ENCODE data around the gene KRT32.
"Not testable (repeated sequence)": the region's sequence is repeated elsewhere in the genome, so short reads cannot be mapped to it uniquely, and the experiment has no call there.

KRT32 gene

GRCh38 chr17:41428591-41429291, 38.4 kb downstream of the KRT32 start:
- no peak for DNase-seq (ENCODE audit: low spot score)

GRCh38 chr17:41424111-41424635, 43.0 kb downstream of the KRT32 start, which contains the start of gene KRT37:
KRT37 (minus strand) TSS chr17:41424585; CDS start chr17:41424523, 62 bp downstream.
- no peak for DNase-seq (ENCODE audit: low spot score)

GRCh38 chr17:41422586-41422985, 44.6 kb downstream of the KRT32 start:
- not testable (repeated sequence) for DNase-seq (ENCODE audit: low spot score)

- no peak for DNase-seq (ENCODE audit: low spot score)
Measured at GRCh38 chr17:41421617-41422016, 45.6 kb downstream of the KRT32 start.

- DNase-seq (ENCODE audit: low spot score) = no peak
Measured at GRCh38 chr17:41421116-41421515, 46.1 kb downstream of the KRT32 start.

GRCh38 chr17:41420134-41420533, 47.1 kb downstream of the KRT32 start:
- no peak for DNase-seq (ENCODE audit: low spot score)

- no peak for DNase-seq (ENCODE audit: low spot score)
Measured at GRCh38 chr17:41419716-41420115, 47.5 kb downstream of the KRT32 start.

GRCh38 chr17:41418116-41418860, 48.9 kb downstream of the KRT32 start:
- DNase-seq (ENCODE audit: low spot score) = no peak

GRCh38 chr17:41417576-41418015, 49.6 kb downstream of the KRT32 start:
- no peak for DNase-seq (ENCODE audit: low spot score)

GRCh38 chr17:41417127-41417526, 50.1 kb downstream of the KRT32 start:
- no peak for DNase-seq (ENCODE audit: low spot score)

GRCh38 chr17:41416479-41416878, 50.7 kb downstream of the KRT32 start:
- no peak for DNase-seq (ENCODE audit: low spot score)

- DNase-seq (ENCODE audit: low spot score) = no peak
Measured at GRCh38 chr17:41415833-41416335, 51.3 kb downstream of the KRT32 start.

GRCh38 chr17:41415411-41415810, 51.8 kb downstream of the KRT32 start:
- no peak for DNase-seq (ENCODE audit: low spot score)

GRCh38 chr17:41413982-41414381, 53.2 kb downstream of the KRT32 start:
- no peak for DNase-seq (ENCODE audit: low spot score)

GRCh38 chr17:41413353-41413957, 53.7 kb downstream of the KRT32 start:
- DNase-seq (ENCODE audit: low spot score) = no peak

GRCh38 chr17:41411072-41411840, 55.9 kb downstream of the KRT32 start:
- no peak for DNase-seq (ENCODE audit: low spot score)

Data from CD4-positive, alpha-beta T cell treated with Interleukin-2 at 100 ng/mL for 4 hours (primary cell).